Measurements from ENCODE around the gene ATP9A. TPM values are rescaled to one million over a fixed set of nuclear protein-coding genes. Genes with fewer than 3 reads are reported as not detected.

The ATP9A gene
- total and polyA plus RNA-seq, 2 donors (not counting 3 experiments of a cell fraction or from before 2014, with no cell fraction given) = 20.9 to 41.5 TPM

DNA sequence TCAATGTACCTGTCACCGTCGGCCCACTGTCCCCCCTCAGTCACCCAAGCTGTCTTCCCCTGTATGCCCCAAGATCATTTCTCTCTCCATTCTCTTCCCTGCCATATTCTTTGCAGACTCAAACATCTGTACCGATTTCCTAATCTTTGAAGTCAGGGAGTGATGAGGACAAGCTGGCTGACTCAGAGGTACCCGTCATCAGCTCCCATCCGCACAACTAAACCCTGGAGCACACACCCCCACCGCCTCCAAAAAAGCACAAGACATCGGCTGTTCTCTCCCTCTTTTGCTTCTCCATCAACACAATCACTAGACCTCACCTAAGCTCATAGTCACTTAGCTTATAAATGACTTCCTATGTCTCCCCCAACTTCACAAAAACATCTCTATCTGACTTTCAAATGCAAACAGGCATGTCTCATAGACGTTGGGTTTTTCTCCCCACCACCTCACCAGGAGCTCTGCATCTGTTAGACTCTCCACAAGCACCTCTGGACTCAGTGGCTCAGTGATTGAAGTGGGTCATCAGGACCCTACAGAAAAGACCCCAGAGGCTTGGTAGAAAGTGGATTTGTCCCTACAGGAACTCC, 214.2 kb downstream of the ATP9A start:
- Histone ChIP-seq H3K4me1 (ENCODE audit: control insufficient read depth, extremely low read depth, insufficient read depth, low read length) (peaks cover 11% of the 10 kb centered on the region), H3K27ac (ENCODE audit: insufficient read depth, low read depth, low read length) (peak overlapping the region; percentile 77), H3K27me3 (ENCODE audit: control insufficient read depth in 2 of 2, insufficient read depth in 2 of 2, low read length in 2 of 2) (no peaks in the 10 kb centered on the region), H3K9me3 (replicated peaks; ENCODE audit: control insufficient read depth, insufficient read depth, low read length) (no peaks in the 10 kb centered on the region), H4K20me1 (replicated peaks; ENCODE audit: control insufficient read depth, extremely low read depth, insufficient read depth, low read length) (no peaks in the 10 kb centered on the region), H3K9me1 (replicated peaks; ENCODE audit: control insufficient read depth, extremely low read depth, insufficient read depth, low read length) (no peaks in the 10 kb centered on the region), H3K4me2 (ENCODE audit: insufficient read depth, low read length) (peak overlapping the region; percentile 44), H3K79me2 (ENCODE audit: control insufficient read depth, insufficient read depth, low read length) (no peaks in the 10 kb centered on the region), H3K9ac (replicated peaks; ENCODE audit: extremely low read depth, insufficient read depth, low read length) (peak overlapping the region; percentile 36), H3K36me3 (ENCODE audit: control insufficient read depth in 2 of 2, extremely low read depth in 1 of 2, insufficient read depth in 2 of 2, low read length in 2 of 2) (no peaks in the 10 kb centered on the region), H2AFZ (ENCODE audit: low read depth, low read length) (peak overlapping the region; percentile 30), H3K4me3 (replicated peaks in 1 of 3; ENCODE audit: insufficient read depth in 1 of 3, low read depth in 1 of 3, low read length in 3 of 3) (no peak overlapping the region)
- CTCF ChIA-PET = interaction anchor here (0.6 to 1.4 kb wide), 8 partner anchors 9 to 512 kb away, joined by 3 to 4 read pairs (median 3); no protein-coding TSS in a partner anchor
- BruUV-seq (replicated peaks) = TSS peak; percentile 33
- TF ChIP-seq, protein P1, sequence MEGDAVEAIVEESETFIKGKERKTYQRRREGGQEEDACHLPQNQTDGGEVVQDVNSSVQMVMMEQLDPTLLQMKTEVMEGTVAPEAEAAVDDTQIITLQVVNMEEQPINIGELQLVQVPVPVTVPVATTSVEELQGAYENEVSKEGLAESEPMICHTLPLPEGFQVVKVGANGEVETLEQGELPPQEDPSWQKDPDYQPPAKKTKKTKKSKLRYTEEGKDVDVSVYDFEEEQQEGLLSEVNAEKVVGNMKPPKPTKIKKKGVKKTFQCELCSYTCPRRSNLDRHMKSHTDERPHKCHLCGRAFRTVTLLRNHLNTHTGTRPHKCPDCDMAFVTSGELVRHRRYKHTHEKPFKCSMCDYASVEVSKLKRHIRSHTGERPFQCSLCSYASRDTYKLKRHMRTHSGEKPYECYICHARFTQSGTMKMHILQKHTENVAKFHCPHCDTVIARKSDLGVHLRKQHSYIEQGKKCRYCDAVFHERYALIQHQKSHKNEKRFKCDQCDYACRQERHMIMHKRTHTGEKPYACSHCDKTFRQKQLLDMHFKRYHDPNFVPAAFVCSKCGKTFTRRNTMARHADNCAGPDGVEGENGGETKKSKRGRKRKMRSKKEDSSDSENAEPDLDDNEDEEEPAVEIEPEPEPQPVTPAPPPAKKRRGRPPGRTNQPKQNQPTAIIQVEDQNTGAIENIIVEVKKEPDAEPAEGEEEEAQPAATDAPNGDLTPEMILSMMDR (IDR thresholded peaks at IDR 0.05; ENCODE audit: extremely low read depth in 1 of 2, insufficient read depth in 1 of 2, low read depth in 1 of 2, low read length in 2 of 2) = no peak
- TF ChIP-seq MYC (IDR thresholded peaks at IDR 0.05; ENCODE audit: low read depth, low read length) = no peak
- TF ChIP-seq GATA2 (IDR thresholded peaks at IDR 0.05; ENCODE audit: insufficient read depth, insufficient read length, low read depth, low read length) = no peak
- no peak for TF ChIP-seq JUN (IDR thresholded peaks at IDR 0.05; ENCODE audit: borderline replicate concordance, insufficient read depth, insufficient read length, low read depth)
- no peak for TF ChIP-seq EZH2 (IDR thresholded peaks at IDR 0.05; ENCODE audit: borderline replicate concordance, low read depth, low read length, severe bottlenecking)
- TF ChIP-seq, protein P2, sequence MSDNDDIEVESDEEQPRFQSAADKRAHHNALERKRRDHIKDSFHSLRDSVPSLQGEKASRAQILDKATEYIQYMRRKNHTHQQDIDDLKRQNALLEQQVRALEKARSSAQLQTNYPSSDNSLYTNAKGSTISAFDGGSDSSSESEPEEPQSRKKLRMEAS (IDR thresholded peaks at IDR 0.05; ENCODE audit: insufficient read depth, insufficient read length) = no peak
- TF ChIP-seq POLR2A (IDR thresholded peaks at IDR 0.05; ENCODE audit: low read depth, low read length) = no peak
- TF ChIP-seq POLR2AphosphoS5 (IDR thresholded peaks at IDR 0.05; ENCODE audit: insufficient read depth, low read depth, low read length) = no peak
- no peak for TF ChIP-seq FOS (IDR thresholded peaks at IDR 0.05; ENCODE audit: borderline replicate concordance, insufficient read depth, low read length)
- POLR2A ChIA-PET = no interaction called here
- dilution Hi-C loops (cut with MboI; ENCODE audit: extremely low pct_ligation_motif_present, low sequenced_read_pairs) = no loop called here
- DNase-seq (ENCODE audit: low read depth, low spot score) (no peak), FAIRE-seq (peak; percentile 55)
- intact Hi-C loops (cut with micrococcal nuclease) = no loop called here
